ENCODE results near the gene MESP2.

- TF ChIP-seq CTCF (conservative IDR thresholded peaks at IDR 0.05; ENCODE audit: low read depth, low read length) (no peak), EZH2 (IDR thresholded peaks at IDR 0.05; ENCODE audit: borderline replicate concordance, low read depth, low read length, poor library complexity, severe bottlenecking) (no peak)
These were observed 41.7 kb downstream of the MESP2 start for GRCh38 chr15:89817701-89818280.

Data from A673 (cell line).